ENCODE results near the gene MCEE.
A peak's percentile ranks its signal among the peaks of the same experiment; 100 is the strongest.
"Not testable (repeated sequence)": the region's sequence is repeated elsewhere in the genome, so short reads cannot be mapped to it uniquely, and the experiment has no call there.

MCEE gene

DNA sequence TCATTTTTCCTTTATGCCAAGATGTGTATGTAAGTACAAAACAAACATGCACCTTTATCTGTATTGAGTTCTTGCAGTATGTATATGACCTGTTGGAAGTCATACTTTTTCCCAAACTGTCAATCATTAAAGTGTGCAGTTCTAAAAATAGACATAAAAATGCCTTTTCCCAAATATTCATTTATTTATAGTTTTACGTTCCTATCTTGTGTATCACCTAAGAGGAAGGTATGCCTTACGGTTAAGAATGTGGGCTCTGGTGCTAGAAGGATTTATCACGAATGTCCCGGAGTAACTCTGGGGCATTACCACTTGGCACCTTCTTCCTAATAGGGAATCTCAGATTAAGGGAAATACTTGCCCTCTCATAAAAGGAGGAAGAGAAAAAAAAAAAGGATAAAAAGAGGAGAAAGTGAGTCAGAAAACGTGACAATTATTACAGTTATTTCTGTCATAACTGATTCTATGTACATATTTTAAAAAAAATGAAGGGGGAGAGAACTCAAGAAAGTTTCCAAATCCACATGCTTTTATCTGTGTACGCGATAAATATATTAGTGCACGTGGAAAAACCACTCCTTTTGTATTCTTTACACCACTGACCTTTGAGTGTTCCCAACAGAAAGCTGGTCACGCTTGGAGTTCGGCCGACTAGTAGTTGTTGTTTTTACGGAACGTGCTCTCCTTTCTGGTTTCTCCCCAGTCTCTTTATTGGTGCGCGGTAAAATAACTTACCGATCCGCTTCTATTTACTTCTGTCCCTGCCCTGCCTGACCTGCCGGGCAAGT lies 721 bp downstream of the MCEE start:
- DNase-seq (ENCODE audit: low read depth in 1 of 2, low spot score in 1 of 2) = no peak

DNA sequence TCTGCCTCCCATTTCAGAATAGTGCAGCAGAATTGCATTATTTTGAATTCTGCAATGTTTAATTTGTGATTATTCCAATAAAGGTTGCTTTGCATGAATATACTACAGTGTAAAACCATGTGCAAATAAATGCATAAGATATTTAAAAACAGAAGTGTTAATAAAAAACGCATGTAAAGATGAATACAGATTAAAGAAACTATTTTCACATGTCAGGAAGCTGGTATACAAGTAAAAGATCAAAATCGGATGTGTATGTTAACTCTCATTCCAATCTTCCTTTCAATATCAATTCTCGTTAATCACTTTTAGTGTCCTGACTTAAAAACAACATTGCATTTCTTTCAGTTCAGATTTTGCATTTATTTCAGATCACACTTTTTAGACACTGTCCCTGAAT lies 3.1 kb downstream of the MCEE start:
- DNase-seq (ENCODE audit: low read depth in 1 of 2, low spot score in 1 of 2) = no peak

DNA sequence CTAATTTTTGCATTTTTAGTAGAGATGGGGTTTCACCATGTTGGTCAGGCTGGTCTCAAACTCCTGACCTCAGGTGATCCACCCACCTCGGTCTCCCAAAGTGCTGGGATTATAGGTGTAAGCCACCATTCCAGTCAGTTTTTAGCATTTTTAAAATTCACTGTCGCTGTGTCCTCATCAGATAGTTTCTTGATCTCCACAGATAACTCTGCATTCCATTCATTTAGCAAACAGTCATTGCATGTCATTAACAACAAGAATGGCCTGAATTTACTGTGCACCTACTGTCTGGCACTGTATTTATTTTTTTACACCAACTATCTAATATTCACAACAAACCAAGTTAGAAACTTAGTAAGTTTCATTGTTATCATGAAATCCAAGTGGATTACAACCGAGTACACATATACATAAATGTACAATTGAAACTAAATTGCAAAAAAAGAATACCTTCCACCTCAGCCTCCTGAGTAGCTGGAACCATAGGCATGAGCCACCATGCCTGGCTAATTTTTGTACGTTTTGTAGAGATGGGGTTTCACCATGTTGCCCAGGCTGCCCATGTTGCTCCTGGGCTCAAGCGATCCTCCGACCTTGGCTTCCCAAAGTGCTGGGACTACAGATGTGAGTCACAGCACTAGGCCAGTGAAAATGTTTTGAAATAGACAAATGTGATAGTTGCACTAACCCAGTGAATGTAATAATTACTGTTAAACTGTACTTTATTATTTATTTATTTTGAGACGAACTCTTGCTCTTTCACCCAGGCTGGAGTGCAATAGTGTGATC lies 4.3 kb downstream of the MCEE start:
- DNase-seq (ENCODE audit: low read depth in 1 of 2, low spot score in 1 of 2) = no peak

DNA sequence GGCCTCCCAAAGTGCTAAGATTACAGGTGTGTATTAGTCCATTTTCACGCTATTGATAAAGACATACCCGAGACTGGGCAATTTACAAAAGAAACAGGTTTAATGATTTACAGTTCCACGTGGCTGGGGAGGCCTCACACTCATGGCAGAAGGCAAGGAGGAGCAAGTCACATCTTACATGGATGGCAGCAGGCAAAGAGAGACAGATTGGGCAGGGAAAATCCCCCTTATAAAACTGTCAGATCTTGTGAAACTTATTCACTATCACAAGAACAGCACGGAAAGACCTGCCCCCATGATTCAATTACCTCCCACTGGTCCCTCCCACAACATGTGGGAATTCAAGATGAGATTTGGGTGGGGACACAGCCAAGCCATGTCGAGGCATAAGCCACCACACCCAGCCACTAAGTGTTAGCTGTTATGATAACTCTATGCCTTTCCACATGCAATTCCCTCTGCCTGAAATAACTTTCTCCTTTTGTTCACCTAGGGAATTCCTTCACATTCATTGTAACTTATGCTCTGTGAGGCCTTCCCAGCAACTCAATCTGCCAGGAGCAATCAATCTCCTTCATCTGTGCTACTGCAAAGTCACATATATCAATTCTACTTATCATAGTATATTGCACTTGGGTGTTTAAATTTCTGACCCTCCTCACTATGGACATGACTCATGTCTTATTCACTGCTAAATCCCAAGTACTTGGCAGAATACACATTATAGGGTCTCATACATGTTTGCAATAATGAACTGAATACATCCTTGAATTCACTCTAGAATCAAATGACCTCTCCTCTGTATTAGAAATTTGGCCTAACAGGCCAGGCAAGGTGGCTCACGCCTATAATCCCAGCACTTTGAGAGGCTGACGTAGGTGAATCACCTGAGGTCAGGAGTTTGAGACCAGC lies 7.4 kb downstream of the MCEE start:
- no peak for DNase-seq (ENCODE audit: low read depth in 1 of 2, low spot score in 1 of 2)

DNA sequence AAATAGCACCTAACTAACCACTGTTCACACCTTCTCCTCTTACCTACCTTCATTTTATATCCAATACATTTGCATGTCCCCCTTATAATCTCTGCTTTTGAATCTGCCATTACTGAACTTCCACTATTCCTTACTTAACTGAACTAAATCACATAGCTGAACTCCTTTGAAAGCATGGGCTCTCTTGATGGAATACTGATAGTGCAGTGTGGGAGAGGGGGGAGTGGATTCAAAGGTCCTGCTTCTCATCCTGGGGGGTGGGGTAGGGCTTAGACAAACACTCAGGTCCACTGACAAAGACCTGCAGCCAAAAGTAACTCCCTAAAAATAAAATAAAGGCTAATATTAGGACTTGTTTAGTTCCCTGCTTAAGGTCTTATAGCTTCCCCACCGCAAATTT lies 8.6 kb downstream of the MCEE start:
- no peak for DNase-seq (ENCODE audit: low read depth in 1 of 2, low spot score in 1 of 2)

DNA sequence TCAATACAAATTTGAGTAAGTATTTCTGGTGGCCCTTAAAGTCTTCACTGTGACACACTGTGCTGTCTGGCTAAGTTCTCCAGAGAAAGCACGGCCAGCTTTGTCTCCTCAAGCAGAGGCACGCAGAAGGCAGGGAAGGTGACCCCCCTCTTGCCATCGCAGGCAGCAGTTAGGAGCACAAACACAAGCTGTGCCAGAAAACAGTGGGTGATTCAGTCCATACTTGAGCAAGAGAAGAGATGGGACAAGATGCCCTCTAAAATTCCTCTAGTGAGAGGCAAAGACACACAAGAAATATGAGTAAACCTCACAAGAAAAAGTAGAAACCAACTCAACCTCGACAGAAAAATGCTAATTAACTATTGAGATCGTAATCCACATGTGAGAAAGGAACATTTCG lies 9.8 kb downstream of the MCEE start:
- DNase-seq (ENCODE audit: low read depth in 1 of 2, low spot score in 1 of 2) = no peak

DNA sequence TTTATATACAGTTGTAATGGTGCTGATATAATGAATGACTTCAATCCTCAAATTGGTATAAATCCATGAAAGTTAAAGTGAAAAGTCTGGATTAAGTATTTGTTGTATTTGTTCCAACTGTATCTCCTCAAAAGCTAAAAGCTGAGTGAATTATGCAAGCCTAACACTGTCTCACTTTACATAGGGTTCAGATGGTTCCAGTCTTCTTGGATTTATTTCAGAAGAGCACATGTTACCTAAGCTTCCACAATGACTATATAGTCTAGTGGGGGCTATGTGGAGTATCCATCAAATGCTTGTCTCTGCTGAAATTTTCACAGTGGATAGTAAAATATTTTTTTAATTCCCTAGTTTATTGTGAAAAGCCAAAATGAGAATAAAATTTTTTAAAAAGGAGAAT lies 13.0 kb downstream of the MCEE start:
- DNase-seq (ENCODE audit: low read depth in 1 of 2, low spot score in 1 of 2) = no peak

DNA sequence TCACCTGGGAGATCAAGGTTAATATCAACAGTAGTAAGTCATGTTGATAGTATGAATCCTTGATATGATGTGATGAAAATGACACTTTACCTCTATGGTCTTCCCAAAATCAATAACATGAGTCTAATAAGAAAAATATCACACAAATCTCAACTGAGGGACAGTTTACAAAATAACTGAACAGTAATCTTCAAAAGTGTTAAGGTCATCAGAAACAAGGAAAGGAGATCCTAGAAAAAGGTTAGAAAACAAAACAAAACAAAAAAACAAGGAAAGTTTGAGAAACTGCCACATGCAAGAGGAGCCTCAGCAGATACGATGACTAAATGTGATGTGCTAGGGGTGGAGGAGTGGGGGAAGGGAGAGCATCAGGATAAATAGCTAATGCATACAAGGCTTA lies 16.2 kb downstream of the MCEE start:
- DNase-seq (ENCODE audit: low read depth in 1 of 2, low spot score in 1 of 2) = no peak

DNA sequence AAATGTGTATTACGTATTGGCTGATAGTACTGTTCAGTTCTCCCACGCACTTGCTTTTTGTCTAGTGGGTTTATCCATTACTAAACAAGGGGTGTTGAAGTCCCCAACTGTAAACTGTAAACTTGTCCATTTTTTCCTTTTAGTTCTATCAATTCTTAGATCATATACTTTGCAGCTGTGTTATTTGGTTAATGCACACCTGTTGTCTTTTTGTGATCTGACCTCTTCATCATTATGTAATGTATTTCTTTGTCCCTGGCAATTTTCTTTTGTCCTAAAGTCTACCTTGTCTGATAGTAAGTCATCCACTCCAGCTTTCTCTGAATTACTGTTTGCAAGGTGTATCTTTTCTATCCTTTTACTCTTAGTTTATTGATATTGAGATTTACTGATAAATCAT lies 21.9 kb downstream of the MCEE start:
- no peak for DNase-seq (ENCODE audit: low read depth in 1 of 2, low spot score in 1 of 2)

DNA sequence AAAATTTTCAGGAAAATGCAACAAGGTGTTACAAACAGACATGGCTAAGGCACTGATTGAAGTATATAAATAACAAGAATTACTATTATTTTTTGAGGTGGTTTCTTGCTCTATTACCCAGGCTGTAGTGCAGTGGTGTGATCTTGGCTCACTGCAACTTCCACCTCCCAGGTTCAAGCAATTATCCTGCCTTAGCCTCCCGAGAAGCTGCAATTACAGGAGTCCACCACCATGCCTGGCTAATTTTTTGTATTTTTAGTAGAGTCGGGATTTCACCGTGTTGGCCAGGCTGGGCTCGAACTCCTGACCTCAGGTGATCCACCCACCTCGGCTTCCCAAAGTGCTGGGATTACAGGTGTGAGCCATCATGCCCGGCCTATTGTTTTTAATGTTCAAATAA lies 23.6 kb downstream of the MCEE start:
- DNase-seq (ENCODE audit: low read depth in 1 of 2, low spot score in 1 of 2) = not testable (repeated sequence)

DNA sequence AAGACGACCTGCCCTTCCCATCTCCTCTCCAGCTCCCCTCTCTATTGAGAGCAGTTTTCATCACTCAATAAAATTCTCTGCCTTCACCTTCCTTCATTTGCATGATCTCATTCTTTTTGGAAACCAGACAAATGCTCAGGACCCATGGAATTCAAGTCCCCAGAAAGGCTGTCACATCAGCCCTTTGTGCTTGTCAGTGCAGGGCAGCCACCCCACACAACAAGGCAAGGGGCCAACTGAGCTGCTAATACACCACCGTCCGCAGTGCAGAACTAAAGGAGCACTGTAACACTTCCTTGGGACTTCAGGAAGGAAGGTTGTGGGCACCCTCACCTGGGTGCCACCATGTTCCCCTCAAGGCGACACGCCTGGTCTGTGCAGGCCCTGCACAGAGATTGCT lies 26.2 kb downstream of the MCEE start:
- DNase-seq (ENCODE audit: low read depth in 1 of 2, low spot score in 1 of 2) = no peak

DNA sequence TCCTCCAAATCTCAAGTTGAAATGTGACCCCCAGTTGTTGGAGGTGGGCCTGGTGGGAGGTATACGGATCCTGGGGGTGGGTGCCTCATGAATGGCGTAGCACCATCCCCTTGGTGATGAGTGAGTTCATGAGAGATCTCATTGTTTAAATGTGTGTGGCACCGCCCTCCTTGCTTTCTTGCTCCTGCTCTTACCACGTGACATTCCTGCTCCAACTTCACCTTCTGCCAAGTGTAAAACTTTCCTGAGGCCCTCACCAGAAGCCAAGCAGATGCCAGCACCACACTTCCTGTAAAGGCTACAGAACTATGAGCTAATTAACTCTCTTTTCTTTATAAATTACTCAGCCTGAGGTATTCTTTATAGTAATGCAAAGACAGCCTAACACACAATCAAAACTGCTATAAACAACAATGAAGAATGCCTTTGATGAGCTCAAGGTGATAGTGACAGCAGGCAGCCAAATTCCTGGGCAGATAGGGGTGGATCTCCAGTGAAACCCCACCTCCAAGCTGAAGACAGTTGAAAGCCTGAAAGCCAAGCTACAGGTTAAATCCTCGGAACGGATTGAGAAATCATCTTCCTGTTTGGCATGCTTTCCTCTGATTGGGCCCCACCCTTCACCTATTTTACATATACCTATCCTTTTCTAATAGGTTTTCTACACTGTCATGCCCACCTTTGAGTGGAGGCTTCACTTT lies 26.9 kb downstream of the MCEE start:
- DNase-seq (ENCODE audit: low read depth in 1 of 2, low spot score in 1 of 2) = no peak

DNA sequence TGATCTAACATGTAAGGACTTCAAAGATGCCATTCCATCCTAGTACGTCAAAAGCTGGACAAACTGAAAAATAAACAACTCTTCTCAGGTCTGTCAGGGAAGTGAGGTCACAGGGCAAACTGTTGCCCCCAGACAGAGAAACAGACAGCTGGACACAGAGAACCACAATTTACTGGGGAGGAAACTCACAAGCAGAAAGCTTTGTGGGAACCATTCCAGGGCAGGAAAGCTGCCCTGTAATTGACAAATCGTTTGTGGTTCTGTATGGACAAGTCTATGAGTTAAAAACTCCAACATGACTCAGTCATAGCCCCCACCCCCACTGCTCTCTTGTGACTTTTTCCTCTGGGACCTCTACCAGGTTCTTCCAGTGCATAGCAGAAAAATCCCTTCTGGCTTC lies 28.4 kb downstream of the MCEE start:
- DNase-seq (ENCODE audit: low read depth in 1 of 2, low spot score in 1 of 2) = no peak

DNA sequence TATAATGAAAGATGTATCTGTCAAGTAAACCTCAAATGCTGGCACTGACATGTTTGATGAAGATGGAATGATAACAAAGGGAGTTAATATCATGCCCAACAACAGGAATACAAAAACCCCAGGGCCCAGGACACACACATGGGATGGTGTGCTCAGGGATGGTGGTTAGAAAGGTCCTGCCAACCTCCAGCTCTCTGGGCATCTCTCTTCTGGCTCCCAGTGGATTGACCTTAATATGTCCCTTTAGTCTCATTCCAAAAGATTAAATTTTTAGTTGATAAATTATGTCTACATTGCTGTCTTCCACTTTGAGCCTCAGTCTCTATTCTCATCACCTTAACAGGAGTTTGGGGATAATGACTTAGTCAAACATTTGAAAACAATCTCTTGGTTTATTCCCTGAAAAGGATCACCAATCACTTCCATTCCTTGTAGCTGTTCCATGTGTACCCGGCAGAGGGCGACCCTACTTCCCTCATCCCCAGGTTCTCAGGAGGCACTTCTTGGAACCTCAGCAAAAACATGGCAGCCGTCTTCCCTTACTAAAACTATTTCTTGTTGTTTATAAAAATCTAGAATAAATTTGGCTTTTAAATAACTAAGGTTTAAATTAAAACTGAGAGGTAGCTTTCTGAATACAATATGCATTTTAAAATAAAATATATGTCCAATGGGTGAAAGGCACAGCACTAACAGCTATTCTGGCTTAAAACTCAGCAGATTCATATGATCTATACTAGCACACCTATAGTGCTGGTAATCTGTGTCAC lies 29.6 kb downstream of the MCEE start:
- DNase-seq (ENCODE audit: low read depth in 1 of 2, low spot score in 1 of 2) = peak in 1 of 2 donors; percentile 19

DNA sequence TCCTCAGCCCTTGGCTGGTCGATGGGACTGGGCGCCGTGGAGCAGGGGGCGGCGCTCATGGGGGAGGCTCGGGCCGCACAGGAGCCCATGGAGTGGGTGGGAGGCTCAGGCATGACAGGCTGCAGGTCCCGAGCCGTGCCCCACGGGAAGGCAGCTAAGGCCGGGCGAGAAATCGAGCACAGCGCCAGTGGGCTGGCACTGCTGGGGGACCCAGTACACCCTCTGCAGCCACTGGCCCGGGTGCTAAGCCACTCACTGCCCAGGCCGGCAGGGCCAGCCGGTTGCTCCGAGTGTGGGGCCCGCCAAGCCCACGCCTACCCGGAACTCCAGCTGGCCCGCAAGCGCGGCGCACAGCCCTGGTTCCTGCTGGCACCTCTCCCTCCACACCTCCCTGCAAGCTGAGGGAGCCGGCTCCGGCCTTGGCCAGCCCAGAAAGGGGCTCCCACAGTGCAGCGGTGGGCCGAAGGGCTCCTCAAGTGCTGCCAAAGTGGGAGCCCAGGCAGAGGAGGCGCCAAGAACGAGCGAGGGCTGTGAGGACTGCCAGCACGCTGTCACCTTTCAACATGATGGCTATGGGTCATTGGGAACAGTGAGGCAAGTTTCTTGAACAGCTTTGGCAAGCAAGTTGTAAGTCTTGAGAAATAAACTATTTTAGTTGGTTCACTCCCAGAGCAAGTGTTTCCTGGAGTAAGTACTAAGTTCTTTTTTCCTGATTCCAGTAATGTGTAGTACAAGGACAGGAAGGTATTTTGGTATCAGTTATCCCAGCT lies 37.4 kb downstream of the MCEE start:
- not testable (repeated sequence) for DNase-seq (ENCODE audit: low read depth in 1 of 2, low spot score in 1 of 2)

DNA sequence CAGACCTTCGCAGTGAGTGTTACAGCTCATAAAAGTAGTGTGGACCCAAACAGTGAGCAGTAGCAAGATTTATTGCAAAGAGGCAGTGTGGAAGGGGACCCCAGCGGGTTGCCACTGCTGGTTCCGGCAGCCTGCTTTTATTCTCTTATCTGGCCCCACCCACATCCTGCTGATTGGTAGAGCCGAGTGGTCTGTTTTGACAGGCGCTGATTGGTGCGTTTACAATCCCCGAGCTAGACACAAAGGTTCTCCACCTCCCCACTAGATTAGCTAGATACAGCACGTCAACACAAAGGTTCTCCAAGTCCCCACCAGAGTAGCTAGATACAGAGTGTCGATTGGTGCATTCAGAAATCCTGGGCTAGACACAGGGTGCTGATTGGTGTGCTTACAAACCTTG lies 38.2 kb downstream of the MCEE start:
- DNase-seq (ENCODE audit: low read depth in 1 of 2, low spot score in 1 of 2) = not testable (repeated sequence)

DNA sequence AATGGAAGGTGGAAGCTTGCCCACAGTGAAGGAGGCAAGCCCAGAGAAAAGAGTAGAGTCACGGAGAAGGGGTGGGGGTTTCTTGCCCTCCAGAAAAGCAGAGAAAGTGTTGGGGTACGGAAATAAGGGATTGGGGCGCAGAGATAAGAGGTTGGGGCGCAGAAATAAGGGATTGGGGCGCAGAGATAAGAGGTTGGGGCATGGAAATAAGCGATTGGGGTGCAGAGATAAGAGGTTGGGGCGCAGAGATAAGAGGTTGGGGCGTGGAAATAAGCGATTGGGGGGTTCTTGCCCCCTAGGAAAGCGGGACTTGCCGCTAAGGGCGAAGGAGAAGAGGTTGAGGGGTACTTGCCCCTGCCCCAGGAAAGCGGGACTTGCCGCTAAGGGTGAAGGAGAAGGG lies 40.6 kb downstream of the MCEE start:
- DNase-seq (ENCODE audit: low read depth in 1 of 2, low spot score in 1 of 2) = not testable (repeated sequence)

DNA sequence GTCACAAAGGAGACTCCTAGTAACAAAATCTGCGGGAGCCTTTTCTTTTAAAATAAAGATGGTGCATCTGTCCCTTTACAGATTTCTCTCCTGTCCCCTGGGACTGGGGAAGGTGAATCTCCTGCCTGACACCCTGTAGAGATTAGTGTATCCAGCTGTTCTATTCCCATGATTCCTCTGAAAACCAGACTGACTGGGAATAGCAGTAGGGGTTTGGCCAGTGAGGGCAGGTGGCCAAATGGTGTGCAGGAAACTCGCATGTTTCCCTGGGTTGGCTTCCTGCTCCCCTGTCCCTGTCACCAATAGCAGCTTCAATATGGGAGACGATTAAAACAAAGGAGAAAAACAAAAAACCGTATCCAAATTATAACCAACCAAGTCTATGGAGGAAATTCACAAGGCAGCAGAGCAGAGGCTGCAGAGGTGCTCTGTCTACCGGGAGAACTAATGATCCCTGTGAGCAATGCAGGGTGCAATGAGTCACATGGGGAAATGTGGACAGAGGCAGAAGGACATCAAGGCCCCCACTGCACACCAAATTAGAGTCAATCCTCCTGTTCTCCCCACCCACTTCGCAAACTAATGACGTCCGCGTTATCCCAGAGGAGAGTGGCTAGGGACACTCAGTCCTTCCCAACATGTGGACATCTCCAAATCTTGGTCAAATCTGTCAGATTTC lies 44.6 kb downstream of the MCEE start:
- not testable (repeated sequence) for DNase-seq (ENCODE audit: low read depth in 1 of 2, low spot score in 1 of 2)

DNA sequence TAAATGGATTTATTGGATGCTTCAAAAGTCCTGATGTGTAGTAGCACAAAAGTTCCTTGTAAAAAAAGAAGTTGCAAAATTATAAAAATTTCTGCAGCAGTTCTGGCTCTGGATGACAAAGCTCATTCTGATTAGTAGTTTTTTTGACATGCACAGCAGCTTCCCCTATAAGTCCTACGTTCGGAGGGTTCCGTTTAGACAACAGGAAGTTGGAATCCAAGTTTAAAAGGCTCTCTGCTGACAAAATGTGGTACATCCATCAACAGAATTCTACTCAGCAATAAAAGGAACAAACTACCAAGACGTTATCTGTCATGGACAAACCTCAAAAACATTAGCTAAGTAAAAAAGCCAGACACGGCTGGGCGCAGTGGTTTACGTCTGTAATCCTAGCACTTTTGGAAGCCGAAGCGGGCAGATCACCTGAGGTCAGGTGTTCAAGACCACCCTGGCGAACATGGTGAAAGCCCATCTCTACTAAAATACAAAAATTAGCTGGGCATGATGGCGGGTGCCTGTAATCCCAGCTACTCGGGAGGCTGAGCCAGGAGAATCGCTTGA lies 46.2 kb downstream of the MCEE start:
- not testable (repeated sequence) for DNase-seq (ENCODE audit: low read depth in 1 of 2, low spot score in 1 of 2)
